Stimulated activated CD4-positive, alpha-beta T cell treated with anti-CD3 and anti-CD28 coated beads, Interleukin-15, amount 100 ng/mL, for 1 hour (primary cell): ENCODE measurements around the gene ANAPC5.
"Not testable (repeated sequence)": the region's sequence is repeated elsewhere in the genome, so short reads cannot be mapped to it uniquely, and the experiment has no call there.

Experiments used
- DNase-seq, 2 donors: peaks; one replicate each; pipeline ENCODE4 v3.0.0-alpha.2; 2020; ENCODE audit warnings: low read depth in 1 of 2, low spot score in 1 of 2

Gene ANAPC5

GRCh38 chr12:121285856-121286255 lies 66.4 kb downstream of the ANAPC5 start:
- no peak for DNase-seq

GRCh38 chr12:121284551-121285390 lies 67.4 kb downstream of the ANAPC5 start:
- DNase-seq, result no peak

GRCh38 chr12:121283841-121284240 lies 68.4 kb downstream of the ANAPC5 start:
- DNase-seq, result no peak

- DNase-seq, result no peak
These were observed 68.8 kb downstream of the ANAPC5 start for GRCh38 chr12:121283388-121283787.

GRCh38 chr12:121282910-121283309 lies 69.3 kb downstream of the ANAPC5 start:
- not testable (repeated sequence) for DNase-seq

GRCh38 chr12:121282072-121282742 lies 70.0 kb downstream of the ANAPC5 start:
- DNase-seq, result no peak

- DNase-seq, result not testable (repeated sequence)
These were observed 71.1 kb downstream of the ANAPC5 start for GRCh38 chr12:121281116-121281515.

- not testable (repeated sequence) for DNase-seq
These were observed 71.7 kb downstream of the ANAPC5 start for GRCh38 chr12:121280531-121280930.

GRCh38 chr12:121279507-121279915 lies 72.7 kb downstream of the ANAPC5 start:
- DNase-seq, result no peak

GRCh38 chr12:121279071-121279375 lies 73.2 kb downstream of the ANAPC5 start:
- DNase-seq, result no peak

- no peak for DNase-seq
These were observed 73.8 kb downstream of the ANAPC5 start for GRCh38 chr12:121278169-121279070.

GRCh38 chr12:121277374-121277759 lies 74.8 kb downstream of the ANAPC5 start:
- DNase-seq, result no peak

GRCh38 chr12:121274036-121274763 lies 78.0 kb downstream of the ANAPC5 start:
- no peak for DNase-seq

GRCh38 chr12:121273364-121273896 lies 78.8 kb downstream of the ANAPC5 start:
- no peak for DNase-seq

- no peak for DNase-seq
These were observed 84.4 kb downstream of the ANAPC5 start for GRCh38 chr12:121267822-121268221.

- no peak for DNase-seq
These were observed 87.2 kb downstream of the ANAPC5 start for GRCh38 chr12:121264951-121265515.

- DNase-seq, result no peak
These were observed 88.1 kb downstream of the ANAPC5 start for GRCh38 chr12:121264135-121264534.

- DNase-seq, result no peak
These were observed 88.8 kb downstream of the ANAPC5 start for GRCh38 chr12:121263206-121263935.

- no peak for DNase-seq
These were observed 90.8 kb downstream of the ANAPC5 start for GRCh38 chr12:121261398-121261797.

GRCh38 chr12:121260091-121260490 lies 92.1 kb downstream of the ANAPC5 start:
- DNase-seq, result no peak
